Measurements from ENCODE around the gene ST8SIA6.

Gene ST8SIA6

GRCh38 chr10:17383801-17384555, 70.4 kb downstream of the ST8SIA6 start:
- DNase-seq: no peak

- DNase-seq: no peak
These were observed 72.8 kb downstream of the ST8SIA6 start for GRCh38 chr10:17381502-17382142.

GRCh38 chr10:17380888-17381287, 73.5 kb downstream of the ST8SIA6 start:
- no peak for DNase-seq

- DNase-seq: no peak
These were observed 74.4 kb downstream of the ST8SIA6 start for GRCh38 chr10:17380016-17380415.

- no peak for DNase-seq
These were observed 75.2 kb downstream of the ST8SIA6 start for GRCh38 chr10:17379151-17379690.

- peak; percentile 15 for DNase-seq
These were observed 78.3 kb downstream of the ST8SIA6 start for GRCh38 chr10:17375936-17376584.

GRCh38 chr10:17368708-17369272, 85.6 kb downstream of the ST8SIA6 start:
- DNase-seq: no peak

- DNase-seq: no peak
These were observed 87.7 kb downstream of the ST8SIA6 start for GRCh38 chr10:17366705-17367104.

GRCh38 chr10:17365402-17365801, 89.0 kb downstream of the ST8SIA6 start:
- no peak for DNase-seq

- no peak for DNase-seq
These were observed 95.9 kb downstream of the ST8SIA6 start for GRCh38 chr10:17358461-17358860.

GRCh38 chr10:17357781-17358180, 96.6 kb downstream of the ST8SIA6 start:
- no peak for DNase-seq

- no peak for DNase-seq
These were observed 97.6 kb downstream of the ST8SIA6 start for GRCh38 chr10:17356820-17357219.

- no peak for DNase-seq
These were observed 99.6 kb downstream of the ST8SIA6 start for GRCh38 chr10:17354781-17355180.

- DNase-seq: peak; percentile 39
These were observed 100.7 kb downstream of the ST8SIA6 start for GRCh38 chr10:17353568-17354300.

- DNase-seq: no peak
These were observed 101.8 kb downstream of the ST8SIA6 start for GRCh38 chr10:17352583-17352982.

- no peak for DNase-seq
These were observed 102.9 kb downstream of the ST8SIA6 start for GRCh38 chr10:17351506-17351905.

GRCh38 chr10:17349717-17350116, 104.7 kb downstream of the ST8SIA6 start:
- no peak for DNase-seq

GRCh38 chr10:17348501-17349349, 105.7 kb downstream of the ST8SIA6 start:
- peak; percentile 87 for DNase-seq

- DNase-seq: no peak
These were observed 106.3 kb downstream of the ST8SIA6 start for GRCh38 chr10:17348011-17348500.

GRCh38 chr10:17344206-17344605, 110.2 kb downstream of the ST8SIA6 start:
- DNase-seq: no peak

GRCh38 chr10:17343118-17343517, 111.3 kb downstream of the ST8SIA6 start:
- DNase-seq: no peak
